GM19395 (cell line): ENCODE measurements around the gene FAM118B.

Source experiments
- ATAC-seq: cut with Tn5 transposase; IDR thresholded peaks from one replicate; pipeline ENCODE4 v1.9.1; 2021; ENCODE audit warnings: mild to moderate bottlenecking, moderate library complexity; ENCODE audit not compliant: unreplicated experiment

Gene FAM118B

DNA sequence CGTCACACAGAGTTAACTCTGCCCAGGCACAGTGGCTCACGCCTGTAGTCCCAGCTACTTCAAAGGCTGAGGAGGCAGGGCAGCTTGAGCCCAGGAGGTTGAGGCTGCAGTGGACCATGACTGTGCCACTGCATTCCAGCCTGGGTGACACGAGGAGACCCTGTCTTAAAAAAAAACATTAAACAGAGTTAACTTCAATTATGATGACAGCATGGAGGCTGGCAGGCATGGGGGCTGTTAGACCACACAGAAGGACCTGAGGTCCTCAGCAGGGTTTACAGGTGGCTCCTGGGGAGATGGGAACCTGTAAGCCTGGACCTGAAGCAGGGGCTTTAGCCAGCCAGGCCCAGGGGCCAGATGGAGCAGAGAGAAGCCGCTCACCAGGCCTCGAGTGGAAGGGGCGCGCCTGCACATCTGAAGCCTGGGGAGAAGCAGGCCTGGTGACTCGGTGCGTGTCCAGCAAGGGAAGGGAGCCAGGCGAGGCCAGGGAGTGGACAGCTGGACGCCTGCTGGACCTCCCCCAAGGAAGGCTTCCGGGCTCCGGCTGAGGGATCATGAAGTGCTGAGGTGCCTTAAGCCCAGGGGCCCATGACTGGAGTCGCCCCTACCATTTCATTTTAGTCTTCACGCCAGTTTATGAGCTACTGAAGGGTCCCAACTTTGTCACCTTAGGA, 25.4 kb upstream of the FAM118B start:
- no peak for ATAC-seq

DNA sequence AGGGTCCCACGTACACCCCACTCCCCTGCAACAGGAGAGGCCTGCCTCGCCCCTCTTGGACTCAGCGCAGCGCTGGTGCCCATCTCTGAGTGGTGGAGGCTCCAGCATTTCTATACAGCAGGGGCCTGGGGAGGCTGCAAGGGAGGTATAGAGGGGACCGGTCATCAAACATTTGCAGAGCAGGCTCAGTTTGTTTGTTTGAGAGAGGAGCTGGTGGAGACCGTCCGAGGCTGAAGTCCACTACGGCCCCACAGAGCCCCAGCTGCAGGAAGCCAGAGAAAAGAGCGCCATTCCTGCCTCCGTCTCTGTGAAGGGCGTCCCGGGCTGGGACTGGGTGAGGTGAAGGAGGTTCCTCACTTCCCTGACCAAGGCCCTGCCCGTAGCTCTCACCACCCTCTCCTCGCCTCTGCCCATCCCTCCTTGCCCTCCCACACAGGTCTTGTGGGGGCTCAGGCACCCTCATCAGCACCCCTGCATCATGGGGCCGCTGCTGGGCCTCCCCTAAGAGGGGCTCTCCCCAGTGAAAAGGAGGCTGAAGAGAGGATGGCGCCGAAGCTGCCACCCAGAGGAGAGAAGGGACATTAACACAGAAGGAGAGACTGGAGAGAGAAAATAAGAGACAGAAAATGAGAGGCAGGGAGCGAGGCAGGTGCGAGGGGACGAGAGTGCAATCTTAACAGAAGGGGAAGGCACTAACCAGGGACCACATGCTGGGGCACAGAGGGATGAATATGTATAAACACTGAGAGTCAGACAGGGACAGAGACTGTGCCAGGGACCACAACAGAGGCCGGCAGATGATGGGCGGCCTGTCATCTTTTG, 24.7 kb upstream of the FAM118B start:
- ATAC-seq, result no peak

DNA sequence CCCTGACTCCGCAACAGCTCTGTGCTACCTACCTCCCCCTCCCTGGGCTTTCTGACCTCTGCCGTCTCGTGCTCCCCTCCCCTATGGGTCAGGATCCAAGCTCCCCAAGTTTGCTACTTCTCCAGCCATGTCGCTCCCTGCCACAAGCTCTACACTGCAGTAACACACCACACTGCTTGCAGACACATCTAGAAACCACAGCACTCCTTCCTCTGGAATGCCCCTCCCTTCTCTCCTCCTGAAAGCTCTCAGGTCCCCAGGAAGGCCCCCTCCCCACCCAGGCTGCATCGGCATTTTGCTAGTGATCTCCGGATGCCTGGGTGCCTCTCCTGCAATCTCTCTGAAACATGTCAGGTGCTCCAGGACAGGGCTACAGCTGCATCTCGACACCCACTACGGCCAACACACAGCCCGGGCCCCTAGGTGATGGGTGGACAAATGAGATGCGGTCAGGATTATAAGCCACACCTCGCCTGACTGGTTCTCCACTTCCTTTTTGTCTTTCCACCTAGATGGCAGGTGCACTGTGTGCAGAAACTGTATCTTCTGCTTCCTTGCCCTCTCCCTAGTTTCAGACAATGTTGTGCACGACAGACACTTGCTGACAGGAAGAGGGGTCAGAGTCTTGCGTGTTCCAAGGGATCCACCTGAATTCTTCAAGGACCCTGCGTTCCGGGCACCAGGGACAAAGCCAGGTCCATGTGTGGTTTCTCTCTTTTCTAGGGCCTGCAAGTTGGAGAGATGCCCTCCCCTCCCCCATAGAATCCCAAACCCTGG, 23.1 kb upstream of the FAM118B start:
- ATAC-seq, result peak; percentile 81

DNA sequence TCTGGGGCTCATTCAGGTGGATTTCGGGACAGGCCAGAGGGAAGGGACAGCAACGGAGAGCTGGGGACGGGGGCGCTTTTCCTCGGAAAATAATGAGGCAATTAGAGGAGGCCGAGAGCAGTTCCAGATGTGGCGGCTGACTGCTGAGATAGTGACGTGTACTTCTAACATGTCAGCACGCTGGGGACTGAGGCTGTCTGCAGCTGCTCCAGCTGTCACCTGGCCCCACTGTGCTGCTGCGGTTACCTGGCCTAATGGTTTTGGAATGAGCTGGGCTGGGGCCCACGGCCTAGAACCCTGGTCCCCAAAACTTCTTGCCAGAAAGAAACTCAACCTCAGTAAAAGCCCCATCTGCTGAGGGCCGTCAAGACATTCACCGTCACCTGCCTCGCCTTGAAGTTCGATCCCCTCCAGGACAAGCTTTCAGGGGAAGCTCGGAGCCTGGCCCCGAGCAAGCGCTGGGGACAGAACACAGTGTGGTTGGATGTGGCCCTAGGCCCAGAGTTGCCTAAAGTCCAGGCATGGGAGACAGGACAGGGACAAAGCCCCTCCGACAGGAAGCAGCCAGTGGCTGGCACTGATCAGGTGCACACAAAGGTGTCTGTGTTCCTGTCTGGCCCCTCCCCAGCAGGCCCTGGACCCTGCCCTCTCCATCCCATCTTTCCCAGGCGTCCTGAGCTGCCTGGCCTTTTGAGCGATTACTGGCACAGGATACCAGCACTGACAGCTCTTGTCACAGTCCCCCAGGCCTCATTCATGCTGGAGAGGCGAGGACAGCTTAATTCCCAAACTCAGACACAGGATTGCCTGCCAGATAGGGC, 22.3 kb upstream of the FAM118B start:
- peak; percentile 68 for ATAC-seq

DNA sequence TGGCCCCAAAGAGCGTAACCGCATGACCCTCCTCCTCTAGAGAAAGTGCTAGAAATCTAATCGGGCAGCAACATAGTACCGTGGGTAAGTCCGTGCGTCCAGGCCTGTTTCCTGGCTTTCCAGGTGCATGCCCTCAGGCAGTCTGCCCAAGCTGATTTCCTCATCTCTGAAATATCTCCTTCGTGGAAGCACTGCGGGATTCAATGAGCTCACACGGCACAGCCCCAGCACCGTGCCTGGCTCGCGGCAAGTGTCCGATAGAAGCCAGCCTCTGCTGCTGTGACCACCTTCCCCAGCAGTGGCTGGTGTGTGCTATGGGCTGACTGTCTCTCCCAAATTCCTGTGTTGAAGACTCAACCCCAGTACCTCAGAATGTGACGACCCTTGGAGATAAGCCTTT, 20.8 kb upstream of the FAM118B start:
- no peak for ATAC-seq

DNA sequence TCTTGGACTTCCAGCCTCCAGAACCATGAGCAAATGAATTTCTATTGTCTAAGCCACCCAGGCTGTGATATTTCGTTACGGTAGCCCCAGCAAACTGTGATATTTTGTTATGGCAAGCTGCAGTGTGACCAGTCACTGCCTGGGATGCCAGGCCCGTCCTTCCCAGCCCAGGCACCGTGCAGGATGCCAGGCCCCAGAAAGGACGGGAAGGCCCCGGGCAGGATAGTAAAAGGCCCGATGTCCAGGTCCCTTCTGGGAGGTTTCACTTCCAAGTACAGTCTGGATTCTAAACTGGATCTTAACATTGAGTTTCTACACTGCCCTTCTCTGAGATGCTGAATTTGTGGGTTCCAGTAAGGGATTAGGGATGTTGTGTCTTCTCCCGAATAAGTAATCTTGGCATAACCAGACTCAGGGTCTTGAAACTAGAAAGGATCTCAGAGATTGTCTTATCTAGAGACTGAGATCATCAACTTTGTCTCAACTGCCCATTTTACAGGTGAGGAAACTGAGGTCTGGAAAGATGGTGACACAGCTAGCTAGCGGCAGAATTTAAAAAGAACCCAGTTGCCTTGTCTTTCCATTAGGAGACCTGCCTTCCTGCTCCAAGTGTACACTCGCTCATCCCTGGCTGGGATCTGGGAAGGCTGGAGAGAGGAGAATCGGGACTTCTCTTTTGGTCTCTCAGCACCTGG, 20.1 kb upstream of the FAM118B start:
- no peak for ATAC-seq

DNA sequence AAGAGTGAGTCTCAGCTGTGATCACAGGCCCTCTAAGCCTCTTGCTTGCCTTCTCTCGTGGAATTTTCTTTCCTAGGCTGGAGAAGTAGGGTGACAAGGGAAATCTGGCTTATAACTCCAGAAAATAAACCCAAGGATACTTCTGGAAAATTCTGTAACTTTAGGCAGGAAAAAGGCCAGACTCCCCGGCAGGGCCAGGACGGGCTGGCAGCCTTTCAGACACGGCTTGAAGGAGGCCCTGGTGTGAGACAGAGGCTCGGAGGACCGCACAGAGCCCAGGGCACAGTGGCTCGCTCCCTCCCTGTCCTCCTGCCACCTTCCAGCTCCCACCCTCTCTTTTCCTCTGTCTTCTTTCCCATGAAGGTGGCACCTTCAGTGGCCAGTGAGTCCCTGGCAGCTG, 19.2 kb upstream of the FAM118B start:
- ATAC-seq, result no peak

DNA sequence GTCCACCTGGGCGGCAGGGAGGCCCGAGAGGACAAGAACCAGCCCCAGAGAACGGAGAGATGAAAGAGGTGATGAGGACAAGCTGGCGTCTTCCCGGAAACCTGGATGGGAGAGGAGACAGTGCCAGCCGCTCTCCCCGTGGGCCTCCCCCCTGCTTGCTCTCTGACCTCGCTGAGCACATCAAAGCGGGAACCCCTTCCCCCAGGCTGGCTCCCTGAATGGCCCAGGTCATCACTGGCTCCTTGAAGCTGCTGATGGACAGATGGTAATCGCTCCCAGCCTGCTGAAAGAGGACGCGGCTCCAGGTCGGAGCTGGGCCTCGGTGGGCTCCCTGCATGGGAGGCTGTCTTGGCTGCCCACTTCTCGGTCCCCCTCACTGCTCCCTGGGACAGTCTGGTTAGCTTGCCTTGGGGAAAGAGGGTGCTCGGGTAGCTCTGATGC, 18.5 kb upstream of the FAM118B start:
- no peak for ATAC-seq

DNA sequence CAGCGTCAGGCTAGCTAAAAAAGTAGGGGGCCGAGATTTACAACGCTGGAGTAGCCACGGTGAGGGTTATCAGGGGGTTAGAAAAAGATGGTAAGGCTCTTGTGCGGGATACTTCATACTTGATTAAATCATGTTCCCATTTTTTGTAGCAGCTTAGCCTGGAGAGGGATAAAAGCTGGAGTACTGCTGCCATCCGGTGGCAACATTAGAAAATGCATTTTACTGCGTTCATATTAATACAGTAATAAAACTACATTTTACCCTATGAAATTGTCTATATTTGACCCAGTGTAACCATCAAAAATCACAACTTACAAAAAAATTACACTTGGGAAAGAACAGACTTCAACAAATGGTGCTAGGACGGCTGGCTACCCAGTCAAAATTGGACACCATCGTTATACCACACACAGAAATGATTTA, 17.4 kb upstream of the FAM118B start:
- ATAC-seq, result no peak

DNA sequence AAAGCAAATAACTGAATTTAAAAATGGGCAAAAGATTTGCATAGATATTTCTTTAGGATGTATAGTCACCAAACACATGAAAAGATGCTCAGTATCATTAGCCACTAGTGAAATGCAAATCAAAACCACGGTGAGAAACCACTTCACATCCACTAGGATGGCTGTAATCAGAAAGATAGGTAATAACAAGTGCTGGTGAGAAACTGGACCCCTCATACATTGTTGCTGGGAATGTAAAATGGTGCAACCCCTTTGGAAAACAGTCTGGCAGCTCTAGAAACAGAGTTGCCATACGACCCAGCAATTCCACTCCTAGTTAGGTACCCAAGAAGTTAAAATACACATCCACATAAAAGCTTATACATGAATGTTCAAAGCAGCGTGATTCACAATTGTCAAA, 16.5 kb upstream of the FAM118B start:
- no peak for ATAC-seq

DNA sequence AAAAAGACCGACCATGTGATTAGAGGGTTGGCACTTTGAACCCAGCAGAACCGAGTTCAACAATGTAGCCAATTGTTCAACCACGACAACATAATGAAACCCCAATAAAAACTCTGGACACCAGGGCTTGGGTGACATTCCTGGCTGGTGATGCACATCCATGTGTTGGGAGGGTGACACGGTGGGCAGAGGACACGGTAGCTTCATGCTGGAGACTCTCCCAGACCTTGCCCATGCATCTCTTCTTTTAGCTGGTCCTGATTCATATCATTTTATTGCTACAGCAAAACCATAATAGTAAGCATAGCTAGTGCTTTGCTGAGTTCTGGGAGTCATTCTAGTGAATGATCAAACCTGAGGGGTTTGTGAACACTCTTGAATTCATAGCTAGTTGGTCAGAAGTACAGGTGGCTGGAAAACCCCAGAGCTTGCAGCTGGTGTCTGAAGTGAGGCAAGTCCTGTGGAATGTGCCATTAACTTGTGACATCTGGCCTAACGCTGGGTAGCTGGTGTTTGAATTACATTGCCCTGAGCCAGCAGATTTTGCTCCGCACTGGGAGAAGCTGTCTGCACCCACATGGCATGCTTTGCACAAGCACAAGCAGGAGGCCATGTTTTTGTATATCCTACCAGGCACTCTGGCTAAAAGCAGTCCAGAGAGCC, 14.2 kb upstream of the FAM118B start:
- no peak for ATAC-seq

DNA sequence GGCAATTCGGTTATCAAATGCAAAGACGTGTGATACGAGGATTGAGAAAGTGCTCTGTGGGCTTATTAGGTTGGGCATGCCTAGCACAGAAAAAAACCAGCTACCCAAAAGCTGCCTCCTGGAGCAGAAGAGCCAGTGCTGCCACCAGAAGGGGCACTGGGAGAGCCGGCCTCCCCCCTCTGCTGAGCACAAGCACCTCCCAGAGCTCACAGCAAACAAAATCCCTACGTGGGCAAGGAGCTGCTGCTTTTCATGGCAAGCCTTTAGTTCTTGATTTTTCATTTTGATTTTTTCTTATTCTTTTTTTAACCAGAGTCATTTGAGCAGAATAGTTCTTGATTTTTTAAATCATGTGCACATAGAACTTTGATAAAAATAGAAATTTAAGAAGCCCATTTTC, 12.9 kb upstream of the FAM118B start:
- ATAC-seq, result no peak

DNA sequence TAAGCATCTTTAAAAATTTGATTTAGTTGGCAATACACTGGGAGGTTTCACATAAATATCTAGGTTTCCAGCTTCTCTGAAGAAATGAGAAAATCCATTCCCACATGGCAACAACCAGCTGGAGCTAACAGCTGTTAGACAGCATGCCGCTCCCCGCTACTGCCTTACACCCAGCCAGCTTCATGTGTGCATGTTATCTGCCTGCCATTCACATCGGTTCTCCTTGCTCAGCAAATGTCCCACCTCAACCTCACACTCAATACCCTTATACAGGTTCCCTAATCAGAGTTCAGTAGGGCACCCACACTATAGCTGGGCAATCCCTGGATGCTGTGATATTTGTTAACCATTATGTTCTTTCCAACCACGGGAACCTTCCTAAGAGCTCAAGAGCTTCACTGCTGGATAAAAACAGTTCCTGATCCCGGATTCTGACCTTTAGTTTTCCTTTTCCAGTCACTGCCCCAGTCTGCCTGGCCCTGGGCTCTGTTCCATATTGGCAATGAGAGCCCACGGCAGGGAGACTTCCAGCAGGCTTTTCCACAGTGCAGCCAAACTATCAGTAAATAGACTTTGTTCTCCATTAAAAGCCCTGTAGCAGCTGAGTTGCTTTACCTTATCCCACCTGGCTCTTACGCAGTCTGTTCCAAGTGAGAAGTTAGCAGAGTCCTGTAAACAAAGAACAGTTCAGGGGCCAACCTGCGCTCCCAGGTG, 8.8 kb upstream of the FAM118B start:
- no peak for ATAC-seq

DNA sequence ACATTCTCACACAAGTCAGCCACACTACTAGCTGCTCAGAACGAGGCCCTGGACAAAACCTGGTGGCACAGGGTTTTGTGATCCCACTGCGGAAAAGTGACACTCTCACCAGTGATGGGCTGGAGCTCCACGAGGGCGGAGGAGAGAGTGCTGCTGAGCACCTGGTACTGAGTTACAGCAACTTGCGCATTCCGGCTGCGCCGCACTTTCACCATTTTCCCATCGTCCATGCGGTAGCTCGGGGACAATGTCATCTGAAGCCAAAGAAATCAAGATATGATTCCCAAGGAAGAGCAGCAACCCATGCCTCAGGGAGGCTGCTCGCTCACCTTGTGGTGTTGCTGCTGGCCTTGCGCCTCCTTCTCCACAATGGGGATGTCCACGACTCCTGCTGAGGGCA, 6.2 kb upstream of the FAM118B start:
- ATAC-seq, result no peak

DNA sequence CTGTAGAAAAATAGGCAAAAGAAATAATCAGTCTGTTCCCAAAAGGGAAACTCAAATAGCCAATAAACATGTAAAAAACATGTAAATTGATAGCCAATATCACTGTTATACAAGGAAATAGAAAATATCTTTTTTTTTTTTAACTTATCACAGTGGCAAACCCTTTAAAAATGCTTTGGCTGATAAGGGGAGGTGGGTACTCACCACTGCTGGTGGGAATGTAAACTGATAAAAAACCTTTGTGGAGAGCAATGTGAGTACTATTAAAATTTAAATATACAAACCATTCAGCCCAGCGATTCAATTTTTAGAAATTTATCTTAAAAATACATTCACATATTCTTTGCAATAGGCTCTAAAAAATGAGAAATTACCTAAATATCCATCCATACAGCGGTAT, 3.7 kb upstream of the FAM118B start:
- ATAC-seq, result no peak

DNA sequence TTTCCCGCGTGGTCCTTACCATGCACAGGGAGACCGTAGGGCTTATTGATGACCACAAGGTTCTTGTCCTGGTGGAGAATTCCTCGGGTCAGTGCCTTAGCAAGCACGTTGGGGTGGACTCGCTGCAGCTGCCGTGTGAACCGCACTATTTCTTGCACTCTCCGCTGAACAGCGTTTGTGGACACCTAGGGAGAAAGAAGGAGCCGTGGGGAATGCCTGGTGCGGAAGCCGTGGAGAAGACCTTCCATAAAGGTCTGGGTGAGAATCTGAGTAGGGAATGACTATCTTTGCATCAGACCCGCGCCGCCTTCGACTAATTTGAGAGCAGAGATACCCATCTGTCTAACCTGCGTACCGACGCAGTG, 729 bp upstream of the FAM118B start:
- no peak for ATAC-seq

DNA sequence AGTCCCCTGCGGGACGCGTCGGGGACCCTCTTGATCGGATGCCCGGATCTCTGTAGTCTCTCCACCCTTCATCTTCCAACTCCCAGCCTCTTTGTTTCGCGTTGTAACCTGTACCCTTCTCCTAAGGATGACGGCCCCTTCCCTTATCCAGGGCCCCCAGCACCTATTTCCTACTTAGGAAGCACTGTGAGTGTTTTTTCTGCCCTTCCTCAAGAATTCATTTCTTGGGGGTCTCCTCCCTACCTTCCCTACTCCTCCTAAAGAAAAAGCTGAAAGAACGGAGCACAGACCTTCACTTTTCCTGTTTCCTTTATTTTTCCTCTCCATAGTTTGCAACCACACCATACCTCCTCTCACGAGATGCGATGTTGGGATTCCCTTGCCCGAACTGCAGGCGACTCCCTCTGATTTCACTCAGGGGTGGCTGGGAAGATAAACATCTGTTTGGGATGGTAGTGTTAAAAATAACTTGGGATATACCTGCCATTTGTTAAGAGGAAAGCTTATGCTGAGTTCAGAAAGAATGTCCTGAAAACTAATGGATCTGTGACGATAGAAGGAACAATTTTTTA, 593 bp downstream of the FAM118B start:
- no peak for ATAC-seq

DNA sequence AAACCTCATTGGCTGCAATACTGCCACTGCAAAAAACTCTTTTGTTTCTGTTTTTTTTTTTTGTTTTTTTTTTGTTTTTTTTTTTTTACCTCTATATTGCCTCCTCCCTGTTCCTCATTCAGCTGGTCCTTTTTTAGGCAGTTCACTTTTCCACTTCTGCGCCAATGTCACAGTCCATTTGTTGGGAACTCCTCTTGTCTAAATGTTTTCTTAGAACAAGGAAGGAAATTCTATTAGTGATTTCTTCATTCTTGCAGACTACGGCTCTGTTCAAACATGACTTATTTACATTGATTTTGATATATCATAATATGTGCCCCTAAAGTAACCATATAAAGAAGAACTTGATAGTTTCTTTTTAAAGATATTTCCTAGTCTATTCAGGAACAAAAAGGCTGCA, 2.9 kb downstream of the FAM118B start:
- no peak for ATAC-seq

DNA sequence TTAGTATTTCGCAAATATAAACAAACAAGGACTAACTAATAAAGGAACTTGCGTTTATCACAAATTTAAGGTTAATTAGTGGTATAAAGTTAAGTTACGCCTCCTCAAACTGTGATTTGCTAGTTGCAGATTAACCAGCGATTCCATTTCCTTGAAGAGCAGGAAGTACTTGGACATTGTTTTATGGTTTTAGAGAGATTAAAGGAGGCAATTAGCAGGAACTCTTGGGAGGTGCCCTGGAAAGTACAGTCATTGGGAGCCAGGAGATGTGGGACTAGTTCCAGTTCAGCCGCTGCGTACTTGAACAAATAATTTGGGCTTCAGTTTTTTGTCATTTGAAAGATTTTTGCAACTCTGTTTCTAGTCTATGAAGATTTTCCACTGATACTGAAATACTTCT, 3.3 kb downstream of the FAM118B start:
- no peak for ATAC-seq
